ENCODE data around the gene C4orf33.
A peak's percentile ranks its signal among the peaks of the same experiment; 100 is the strongest.
"Not testable (repeated sequence)": the region's sequence is repeated elsewhere in the genome, so short reads cannot be mapped to it uniquely, and the experiment has no call there.

Gene C4orf33, protein sequence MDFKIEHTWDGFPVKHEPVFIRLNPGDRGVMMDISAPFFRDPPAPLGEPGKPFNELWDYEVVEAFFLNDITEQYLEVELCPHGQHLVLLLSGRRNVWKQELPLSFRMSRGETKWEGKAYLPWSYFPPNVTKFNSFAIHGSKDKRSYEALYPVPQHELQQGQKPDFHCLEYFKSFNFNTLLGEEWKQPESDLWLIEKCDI

DNA sequence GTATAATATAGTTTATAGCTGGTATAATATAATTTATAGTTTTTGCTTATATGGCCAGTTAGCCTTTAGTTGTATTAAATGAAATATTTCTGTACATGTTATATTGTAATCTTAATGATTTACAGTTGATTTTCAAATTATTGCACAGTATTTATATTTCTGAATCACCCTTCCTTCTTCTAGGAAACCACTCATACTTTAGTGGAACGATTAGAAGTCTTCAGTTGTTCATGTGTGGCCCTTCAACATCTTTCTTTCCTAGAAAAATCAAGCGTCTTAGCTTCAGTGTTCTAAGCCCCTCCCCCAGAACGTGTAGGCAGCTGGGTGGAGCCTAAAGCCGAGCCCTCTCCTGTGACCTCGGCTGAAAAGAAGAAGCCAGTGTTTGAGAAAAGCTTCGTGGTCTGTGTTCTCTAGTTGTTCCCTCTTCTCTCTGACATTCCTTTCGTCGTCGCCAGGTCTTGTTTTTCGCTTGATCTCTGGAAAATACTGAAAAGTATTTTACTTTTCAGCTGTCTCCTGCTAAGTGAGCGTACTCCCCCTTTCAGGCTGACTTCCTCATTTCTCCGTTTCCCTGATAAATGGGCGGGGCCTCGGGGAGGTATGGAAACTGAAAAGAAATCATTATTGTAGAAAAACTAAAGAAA is at the start of gene C4orf33:
Gene C4orf33 (plus strand): TSS at position 342 of the 644 bp plus-strand sequence. CDS start 6,459 bp downstream, outside the sequence.
- peak; percentile 50 to 60 for DNase-seq (ENCODE audit: low read depth in 2 of 2)

DNA sequence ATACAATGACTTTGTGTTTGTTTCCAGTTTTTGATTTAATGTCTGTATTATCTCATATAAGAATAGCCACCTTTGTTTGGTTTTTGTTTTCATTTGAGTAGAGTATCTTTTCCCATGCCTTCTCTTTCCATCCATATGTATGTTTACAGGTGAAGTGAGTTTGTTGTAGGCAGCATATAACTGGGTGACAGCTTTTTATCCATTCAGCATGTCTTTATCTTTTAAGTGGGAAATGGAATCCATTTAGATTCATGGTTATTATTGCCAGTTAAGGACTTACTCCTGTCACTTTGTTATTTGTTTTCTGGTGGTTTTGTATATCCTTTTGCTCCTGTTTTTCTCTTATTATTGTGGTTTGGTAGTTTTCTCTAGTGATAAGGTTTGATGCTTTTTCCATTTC is 36.9 kb upstream of the C4orf33 start:
- no peak for DNase-seq (ENCODE audit: low read depth in 2 of 2)

DNA sequence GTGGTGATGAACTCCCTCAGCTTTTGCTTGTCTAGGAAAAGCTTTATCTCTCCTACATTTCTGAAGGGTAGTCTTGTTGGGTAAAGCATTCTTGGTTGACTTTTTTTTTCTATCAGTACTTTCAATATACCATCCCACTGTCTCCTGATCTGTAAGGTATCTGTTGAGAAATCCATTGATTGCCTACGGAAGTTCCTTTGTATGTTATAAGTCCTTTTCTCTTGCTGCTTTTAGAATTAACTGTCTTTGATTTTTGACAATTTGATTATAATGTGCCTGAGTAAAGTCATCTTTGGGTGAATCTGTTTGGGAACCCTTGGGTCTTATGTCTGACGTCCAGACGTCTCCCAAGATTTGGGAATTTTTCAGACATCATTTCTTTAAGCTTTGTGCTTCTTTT is 33.4 kb upstream of the C4orf33 start:
- no peak for DNase-seq (ENCODE audit: low read depth in 2 of 2)

DNA sequence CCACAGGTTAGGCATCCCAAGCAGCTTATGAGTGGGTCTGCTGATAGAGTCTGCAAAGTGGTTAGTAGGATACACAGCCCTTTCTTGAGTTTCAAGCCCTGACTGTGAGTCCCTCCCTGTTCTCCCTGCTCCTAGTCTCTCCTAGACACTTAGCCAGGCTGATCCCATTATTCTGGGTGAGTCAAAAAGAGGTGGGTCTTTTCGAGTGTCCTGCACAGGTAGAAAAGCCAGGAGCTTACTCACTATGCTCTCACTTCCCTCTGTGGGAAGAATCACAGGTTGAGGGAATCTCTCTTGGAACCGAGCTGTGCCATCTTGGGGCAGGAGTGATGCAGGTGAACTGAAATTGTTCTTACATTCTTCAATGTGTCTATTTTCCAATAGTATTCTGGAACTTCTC is 32.3 kb upstream of the C4orf33 start:
- DNase-seq (ENCODE audit: low read depth in 2 of 2) = no peak

DNA sequence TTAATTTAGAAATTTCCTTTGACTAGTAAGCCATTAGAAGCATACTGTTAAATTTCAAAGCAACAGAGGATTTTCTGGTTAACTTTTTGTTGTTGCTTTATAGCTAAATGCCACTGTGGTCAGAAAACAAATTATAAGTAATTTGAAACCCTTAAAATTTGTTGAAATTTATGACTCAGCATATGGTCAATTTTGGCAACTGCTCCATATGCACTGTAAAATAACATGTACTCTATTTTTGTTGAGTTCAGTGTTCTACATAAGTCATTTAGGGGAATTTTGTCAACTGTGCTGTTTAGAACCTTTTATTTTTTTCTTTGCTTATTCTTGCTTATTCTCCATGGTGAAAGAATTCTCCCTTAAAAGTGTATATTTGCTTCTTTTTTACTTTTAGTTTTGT is 31.2 kb upstream of the C4orf33 start:
- no peak for DNase-seq (ENCODE audit: low read depth in 2 of 2)

DNA sequence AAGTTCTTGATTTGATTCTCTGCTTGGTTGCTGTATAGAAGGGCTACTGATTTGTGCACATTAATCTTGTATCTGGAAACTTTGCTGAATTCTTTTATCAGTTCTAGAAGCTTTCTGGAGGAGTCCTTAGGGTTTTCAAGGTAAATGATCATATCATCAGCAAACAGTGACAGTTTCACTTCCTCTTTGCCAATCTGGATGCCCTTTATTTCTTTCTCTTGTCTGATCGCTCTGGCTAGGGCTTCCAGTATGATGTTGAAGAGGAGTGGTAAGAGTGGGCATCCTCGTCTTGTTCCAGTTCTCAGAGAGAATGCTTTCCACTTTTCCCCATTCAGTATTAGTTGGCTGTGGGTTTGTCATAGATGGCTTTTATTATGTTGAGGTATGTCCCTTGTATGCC is 26.4 kb upstream of the C4orf33 start:
- not testable (repeated sequence) for DNase-seq (ENCODE audit: low read depth in 2 of 2)

DNA sequence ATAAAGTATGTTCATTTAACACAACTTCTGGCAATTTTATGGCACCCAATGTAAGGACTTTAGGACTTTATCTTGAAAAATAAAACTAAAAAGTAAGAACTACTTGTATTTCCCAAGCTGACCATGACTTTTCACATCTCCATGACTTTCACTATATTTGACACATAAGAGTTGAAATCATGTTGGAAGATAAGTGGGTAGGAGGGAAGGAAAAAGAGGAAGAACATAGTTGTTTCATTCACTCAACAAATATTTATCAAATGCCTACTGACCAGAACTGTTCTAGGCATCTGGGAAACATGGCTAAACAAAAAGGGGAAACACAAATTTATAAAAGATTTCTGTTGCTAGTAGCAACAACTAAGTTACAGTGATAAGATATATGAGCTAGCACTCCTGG is 18.6 kb upstream of the C4orf33 start:
- no peak for DNase-seq (ENCODE audit: low read depth in 2 of 2)

DNA sequence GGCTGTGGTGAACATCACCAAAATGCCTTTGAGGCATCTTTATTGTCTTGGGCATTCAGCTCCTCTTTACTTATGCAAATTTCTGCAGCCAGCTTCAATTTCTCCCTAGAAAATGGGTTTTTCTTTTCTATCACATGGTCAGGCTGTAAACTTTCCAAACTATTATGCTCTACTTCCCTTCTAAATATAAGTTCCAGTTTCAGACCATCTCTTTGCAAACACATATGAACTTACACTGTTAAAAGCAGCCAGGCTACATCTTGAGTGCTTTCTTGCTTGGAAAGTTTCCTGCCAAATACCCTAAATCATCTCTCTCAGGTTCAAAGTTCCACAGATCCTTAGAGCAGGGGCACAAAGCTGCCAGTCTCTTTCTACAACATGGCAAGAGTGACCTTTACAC is 15.8 kb upstream of the C4orf33 start:
- no peak for DNase-seq (ENCODE audit: low read depth in 2 of 2)

DNA sequence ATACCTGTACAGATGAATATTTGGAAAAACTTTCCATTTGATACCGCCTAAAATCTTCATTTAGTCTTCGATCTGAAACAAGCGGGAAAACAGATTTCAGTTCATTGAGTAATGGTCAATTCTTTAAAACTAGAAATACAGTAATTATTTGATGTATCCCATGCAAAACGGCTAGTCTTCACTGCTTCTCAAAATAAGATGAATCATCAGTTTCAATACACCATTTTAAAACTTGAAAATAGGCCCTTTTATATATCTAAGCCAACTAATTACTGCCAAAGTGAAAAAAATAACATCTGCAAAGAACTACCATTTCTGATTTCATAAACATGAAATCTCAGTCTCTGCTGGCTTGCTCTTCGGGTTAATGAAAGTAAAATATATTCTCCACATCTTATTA is 13.7 kb upstream of the C4orf33 start:
- no peak for DNase-seq (ENCODE audit: low read depth in 2 of 2)

DNA sequence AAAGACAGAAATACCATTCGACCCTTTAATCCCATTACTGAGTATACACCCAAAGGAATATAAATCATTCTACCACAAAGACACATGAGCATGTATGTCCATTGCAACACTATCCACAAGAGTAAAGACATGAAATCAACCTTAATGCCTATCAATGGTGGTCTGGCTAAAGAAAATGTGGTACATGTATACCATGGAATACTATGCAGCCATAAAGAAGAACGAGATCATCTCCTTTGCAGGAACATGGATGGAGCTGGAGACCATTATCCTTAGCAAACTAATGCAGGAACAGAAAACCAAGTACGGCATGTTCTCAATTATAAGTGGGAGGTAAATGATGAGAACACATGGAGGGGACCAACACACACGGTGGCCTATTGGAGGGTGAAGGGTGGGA is 10.5 kb upstream of the C4orf33 start:
- DNase-seq (ENCODE audit: low read depth in 2 of 2) = no peak

DNA sequence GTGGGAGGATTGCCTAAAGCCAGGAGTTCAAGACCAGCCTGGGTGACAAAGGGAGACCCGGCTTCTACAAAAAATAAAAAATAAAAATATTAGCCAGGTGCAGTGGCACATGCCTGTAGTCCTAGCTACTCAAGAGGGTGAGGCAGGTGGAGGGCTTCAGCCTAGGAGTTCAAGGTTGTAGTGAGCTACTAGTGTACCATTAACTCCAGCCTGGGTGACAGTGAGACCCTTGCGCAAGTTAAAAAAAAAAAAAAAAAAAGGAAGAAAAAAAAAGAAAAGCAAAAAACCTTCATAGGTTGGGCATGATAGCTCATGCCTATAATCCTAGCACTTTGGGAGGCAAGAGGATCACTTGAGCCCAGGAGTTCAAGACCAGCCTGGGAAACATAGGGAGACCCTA is 8.4 kb upstream of the C4orf33 start:
- DNase-seq (ENCODE audit: low read depth in 2 of 2) = no peak

DNA sequence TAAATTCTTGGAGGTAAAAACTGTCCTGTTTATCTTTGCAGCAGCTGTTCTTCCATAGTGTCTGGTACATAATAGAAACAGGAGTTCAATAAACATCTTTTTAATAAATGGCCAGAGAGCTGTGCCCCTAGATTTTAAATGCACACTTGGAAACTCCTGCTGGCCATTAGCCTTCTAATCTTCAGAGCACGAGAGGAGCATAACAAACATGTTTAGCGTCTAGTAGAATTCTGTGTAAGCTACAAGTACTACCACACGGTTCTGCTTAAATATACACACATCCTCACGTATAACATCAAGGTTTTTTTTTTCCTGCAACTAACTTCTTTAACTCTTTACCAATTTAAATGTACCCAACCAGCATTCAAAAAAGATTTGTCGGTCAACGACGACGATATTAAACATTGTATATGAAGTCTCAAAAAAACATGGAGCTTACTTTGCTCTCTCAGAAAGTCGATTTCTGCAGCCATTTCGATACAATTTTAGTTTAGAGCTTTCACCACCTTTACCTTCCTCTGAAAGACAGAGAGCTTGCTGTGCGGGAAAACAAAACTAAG is 3.2 kb upstream of the C4orf33 start:
- no peak for DNase-seq (ENCODE audit: low read depth in 2 of 2)

DNA sequence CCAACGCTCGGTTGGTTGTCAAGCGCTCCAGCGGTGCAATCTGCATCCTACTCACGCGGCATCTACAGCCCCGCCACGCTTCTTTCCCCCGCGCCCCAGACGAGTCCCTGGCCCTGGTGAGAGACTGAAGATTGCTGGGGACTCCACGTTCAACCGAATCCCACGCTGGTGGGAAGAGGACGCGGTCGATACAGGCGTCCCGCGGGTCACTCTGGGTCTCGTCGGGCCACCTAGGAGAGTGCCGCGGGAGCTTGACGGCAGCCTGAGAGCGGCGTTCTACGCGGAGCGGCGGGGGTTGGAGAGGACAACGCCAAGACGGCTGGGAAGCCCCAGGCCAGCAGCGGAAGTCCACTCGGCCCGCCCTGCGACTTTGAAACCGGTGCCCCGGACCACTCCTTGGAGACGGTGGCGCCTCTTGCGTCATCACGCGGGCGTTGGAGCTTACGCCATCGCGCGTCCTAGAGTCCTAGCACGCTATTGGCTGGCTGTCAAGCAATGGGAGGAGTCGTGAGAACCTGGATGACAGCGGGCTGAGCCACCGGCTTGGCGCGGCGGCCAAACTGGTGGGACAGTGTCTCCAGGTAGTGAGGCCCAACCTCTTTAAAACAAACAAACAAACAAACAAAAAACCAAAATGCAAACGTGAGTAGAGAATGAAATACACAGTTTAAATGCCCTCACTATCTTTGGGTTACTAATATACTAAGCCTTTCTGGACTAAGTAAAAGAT is 2.6 kb upstream of the C4orf33 start, which contains the start of gene SCLT1:
Gene SCLT1 (minus strand): TSS at position 349 of the 730 bp plus-strand sequence. CDS start 436 bp downstream, outside the sequence.
- DNase-seq (ENCODE audit: low read depth in 2 of 2) = peak; percentile 89 to 95

DNA sequence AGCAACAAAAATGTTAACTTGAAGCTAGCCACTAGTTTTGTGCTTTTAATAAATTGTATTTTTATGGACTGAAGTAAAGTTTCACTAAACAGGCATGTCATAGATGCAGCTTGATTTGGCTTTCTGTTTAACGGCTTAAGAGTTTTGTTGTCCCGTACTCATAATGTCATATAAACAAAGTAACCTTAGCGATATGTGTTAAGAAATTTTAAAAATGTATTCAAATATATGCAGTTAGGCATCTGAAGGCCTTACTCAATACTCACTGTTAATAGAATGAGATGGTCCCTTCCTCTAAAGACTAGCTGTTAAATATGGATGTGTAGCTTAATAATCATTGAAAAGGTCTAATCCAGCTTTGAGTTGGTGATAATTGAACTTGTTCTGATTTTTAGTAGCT is 1.6 kb upstream of the C4orf33 start:
- no peak for DNase-seq (ENCODE audit: low read depth in 2 of 2)

DNA sequence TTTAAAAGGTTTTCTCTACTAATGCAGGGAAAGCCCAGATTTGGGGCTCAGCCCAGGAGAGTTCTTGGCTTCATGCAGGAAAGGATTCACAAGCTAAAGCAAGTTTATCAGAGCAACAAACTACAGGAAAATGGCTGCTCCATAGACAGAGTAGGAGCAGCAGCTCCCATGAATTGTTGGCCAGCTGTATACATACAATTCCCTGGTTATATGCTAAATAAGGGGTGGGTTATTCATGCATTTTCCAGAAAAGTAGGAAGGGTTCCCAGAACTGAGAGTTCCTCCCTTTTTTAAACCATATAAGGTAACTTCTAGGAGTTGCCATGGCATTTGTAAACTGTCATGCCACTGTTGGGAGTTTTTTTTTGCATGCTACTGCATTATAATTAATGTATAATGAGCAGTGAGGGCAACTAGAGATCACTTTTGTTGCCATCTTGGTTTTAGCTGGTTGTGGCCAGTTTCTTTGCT is 2.6 kb downstream of the C4orf33 start:
- DNase-seq (ENCODE audit: low read depth in 2 of 2) = no peak

DNA sequence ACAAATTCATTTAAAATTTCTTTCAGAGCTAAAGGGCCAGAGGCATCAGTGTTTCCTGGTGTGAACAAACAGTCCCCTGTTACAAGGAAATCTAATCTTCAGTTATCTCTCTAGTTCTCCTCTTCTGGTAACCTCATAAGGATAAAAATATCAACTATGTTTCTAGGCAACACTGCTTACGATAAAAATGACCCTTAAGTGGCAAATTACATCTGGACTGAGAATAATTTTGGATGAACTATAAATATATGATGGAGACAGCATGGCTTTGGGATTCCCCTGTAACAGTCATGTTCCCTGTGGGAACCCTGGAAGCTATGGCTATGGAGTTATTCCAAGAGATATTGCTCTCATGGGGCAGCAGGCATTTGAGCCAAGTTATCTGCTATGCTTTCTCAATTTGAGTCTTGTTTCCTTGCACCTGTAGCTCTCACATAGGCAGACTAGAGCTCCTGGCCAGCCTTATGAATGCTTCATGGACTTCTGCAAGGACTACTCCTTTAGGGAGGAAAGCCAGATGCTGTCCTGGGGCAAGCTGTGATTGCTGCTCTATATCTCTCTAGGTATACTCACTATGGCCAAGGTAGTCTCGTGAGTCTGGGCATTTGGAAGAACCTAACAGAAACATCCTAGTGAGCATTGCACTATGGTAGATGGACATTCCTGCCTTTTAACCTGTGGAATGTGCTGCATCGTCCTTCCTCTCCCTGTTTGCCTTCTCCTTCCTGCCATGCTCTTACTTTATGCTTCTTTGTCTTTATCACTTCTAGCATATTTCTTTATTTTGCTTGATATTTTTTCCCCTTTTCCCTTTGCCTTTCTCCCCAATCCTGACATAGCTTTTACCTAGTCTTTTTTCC is 14.2 kb downstream of the C4orf33 start:
- no peak for DNase-seq (ENCODE audit: low read depth in 2 of 2)

DNA sequence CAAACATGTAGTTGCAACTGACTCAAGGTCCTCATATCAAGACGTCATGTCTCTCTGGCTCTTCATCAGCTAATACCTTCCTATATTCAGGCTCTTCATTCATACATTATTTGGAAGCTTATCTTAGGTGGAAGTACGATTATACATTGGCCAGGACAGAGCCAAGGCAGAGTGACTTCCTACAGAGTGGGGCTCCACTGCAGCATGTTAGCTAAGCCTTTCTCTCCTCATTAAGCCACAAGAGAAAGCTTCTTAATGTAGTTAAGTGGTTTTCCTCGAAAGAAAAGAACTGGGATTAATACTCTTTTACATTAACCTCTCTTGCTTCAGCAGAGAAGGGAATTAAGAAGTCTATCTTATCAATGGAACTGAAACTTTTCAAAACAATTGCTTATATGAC is 15.0 kb downstream of the C4orf33 start:
- no peak for DNase-seq (ENCODE audit: low read depth in 2 of 2)

DNA sequence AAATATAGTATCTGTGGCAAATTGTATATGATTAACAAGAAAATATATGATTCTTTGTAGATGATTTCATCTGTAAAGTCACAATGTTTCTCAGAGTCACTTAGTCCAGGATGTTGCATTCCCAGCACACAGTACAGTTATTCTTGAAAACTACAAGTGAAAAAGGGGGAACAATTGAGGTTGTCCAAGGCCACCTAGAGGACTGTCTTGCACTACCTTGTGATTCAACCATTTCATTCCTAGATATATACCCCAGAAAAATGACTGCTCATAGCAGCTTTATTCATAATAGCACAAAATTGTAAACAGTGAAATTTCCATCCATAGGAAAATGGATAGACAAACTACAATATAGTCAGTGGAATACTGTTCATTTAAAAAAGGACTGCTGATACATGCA is 16.0 kb downstream of the C4orf33 start:
- no peak for DNase-seq (ENCODE audit: low read depth in 2 of 2)

DNA sequence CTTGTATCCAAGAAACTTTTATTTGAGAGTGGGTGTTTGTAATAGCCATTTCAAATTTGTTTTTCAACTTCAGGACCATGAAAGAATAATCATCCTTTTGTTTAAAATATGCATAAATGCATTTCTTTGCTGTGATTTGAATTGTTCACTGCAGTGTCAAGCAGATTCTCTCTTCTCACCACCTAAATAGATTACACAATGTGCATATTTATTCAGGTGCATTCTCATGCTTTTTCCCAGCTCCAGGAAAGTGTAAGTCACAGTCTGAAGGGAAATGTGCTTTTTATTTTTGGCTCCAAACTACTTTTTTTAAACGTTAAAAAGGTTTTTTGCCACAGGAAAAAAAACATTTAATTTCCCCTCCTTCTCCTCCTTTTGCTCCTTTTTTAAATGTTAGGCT is 17.5 kb downstream of the C4orf33 start:
- DNase-seq (ENCODE audit: low read depth in 2 of 2) = no peak

DNA sequence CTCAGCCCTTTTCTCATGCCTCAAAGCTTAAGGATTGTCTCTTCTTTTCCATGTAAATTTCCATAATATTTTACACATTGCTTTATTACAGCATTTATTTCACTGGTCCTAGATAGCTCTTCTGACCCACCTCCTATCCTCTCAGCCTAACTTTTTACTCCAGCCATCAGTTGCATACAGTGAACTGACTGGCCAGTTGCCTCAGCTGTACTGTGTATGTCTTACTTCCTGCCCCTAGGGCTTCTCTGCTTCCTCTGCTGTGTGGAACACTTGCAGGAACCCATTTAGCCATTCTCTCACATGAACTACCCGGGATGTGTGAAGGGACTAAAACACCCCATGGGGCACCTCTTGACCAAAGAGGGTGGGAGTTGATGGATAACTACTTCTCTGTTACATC is 18.0 kb downstream of the C4orf33 start:
- DNase-seq (ENCODE audit: low read depth in 2 of 2) = no peak

DNA sequence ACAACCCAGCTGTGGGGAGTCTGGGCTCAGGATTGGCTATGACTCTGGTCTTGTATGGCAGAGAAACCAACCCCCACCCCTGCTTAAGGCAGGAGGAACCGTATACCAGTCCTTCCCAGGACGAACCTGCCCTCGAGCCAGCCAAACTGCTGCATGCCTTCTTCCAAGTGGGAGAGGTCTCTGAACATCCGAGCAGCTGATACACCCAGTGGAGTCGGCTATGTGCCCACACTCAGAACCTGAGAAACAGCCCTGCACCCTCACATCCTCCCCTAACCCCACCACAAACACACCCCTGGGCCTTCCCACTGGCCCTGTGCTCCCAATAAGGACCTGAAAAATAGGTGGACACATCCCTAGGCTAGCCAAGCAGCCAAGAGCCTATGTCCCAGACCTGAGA is 21.8 kb downstream of the C4orf33 start:
- DNase-seq (ENCODE audit: low read depth in 2 of 2) = no peak

DNA sequence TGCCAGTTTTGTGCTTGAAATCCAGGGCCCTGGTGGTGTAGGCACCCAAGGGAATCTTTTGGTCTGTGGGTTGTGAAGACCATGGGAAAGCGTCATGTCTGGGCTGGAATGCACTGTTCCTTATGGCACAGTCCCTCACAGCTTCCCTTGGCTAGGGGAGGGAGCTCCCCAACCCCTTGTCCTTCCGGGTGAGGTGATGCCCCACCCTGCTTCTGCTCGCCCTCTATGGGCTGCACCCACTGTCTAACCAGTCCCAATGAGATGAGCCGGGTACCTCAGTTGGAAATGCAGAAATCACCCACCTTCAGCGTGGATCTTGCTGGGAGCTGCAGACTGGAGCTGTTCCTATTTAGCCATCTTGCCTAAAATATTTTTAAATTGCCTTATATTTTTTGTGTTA is 30.7 kb downstream of the C4orf33 start:
- DNase-seq (ENCODE audit: low read depth in 2 of 2) = not testable (repeated sequence)

All from activated CD4-positive, alpha-beta T cell treated with anti-CD3 and anti-CD28 coated beads for 24 hours (primary cell).